HepG2 (cell line): ENCODE results near the gene USP8. TPM values are rescaled to one million over a fixed set of nuclear protein-coding genes. Genes with fewer than 3 reads are reported as not detected.

Source experiments
- HMG20B ChIP-seq: conservative IDR thresholded peaks from 2 replicates; pipeline ENCODE4 v1.6.1; 2016; ENCODE audit warnings: missing genetic modification reagents, missing compliant biosample characterization
- HOXA3 ChIP-seq: sonication (generic); formaldehyde crosslinking; IDR thresholded peaks from 2 replicates; pipeline ENCODE4 v1.5.0; 2020; ENCODE audit warnings: missing genetic modification reagents
- NR2F1 ChIP-seq, 2 experiments: fragments of 450-650 bp in 1 of 2; formaldehyde crosslinking in 1 of 2; IDR thresholded peaks; 2 replicates each; pipeline versions ENCODE4 v1.5.0 to v1.6.1; 2016 to 2020; ENCODE audit warnings: mild to moderate bottlenecking in 1 of 2, missing compliant biosample characterization in 1 of 2, missing genetic modification reagents in 1 of 2, moderate library complexity in 1 of 2
- NR2F6 ChIP-seq, 2 experiments: IDR thresholded peaks; 2 replicates each; pipeline ENCODE4 v1.6.1; 2016; ENCODE audit warnings: antibody characterized with exemption in 1 of 2, mild to moderate bottlenecking in 1 of 2
- POGZ ChIP-seq: sonication (generic); formaldehyde crosslinking; IDR thresholded peaks from 2 replicates; pipeline ENCODE4 v1.4.0; 2020; ENCODE audit warnings: mild to moderate bottlenecking, missing genetic modification reagents
- SALL1 ChIP-seq: sonication (generic); formaldehyde crosslinking; IDR thresholded peaks from 2 replicates; pipeline ENCODE4 v1.8.0; 2022; ENCODE audit warnings: mild to moderate bottlenecking, missing genetic modification reagents
- ZNF160 ChIP-seq: sonication (generic); formaldehyde crosslinking; IDR thresholded peaks from 2 replicates; pipeline ENCODE4 v1.8.0; 2022; ENCODE audit warnings: mild to moderate bottlenecking, inconsistent platforms, missing genetic modification reagents
- polyA plus RNA-seq, 8 experiments: library from polyadenylated mRNA; depleted of rRNA in 3 of 8; stranded (reverse) in 7 of 8; unstranded in 1 of 8; fragments of >200 nt; fragmentation: Illumina TruSeq in 4 of 8; extraction: Trizol in 4 of 8; gene quantifications; 2 replicates each; pipeline versions ENCODE4 v1.2.1 to v1.2.3, GENCODE V29; 2011 to 2016; ENCODE audit warnings: low read depth in 4 of 8, missing spikeins in 1 of 8, mixed read lengths in 1 of 8; ENCODE audit not compliant: insufficient read depth in 1 of 8
- total RNA-seq, 5 experiments: library from RNA; depleted of rRNA; stranded (reverse); fragments of >200 nt; fragmentation: Illumina TruSeq; extraction: Trizol; gene quantifications; 2 replicates each; pipeline ENCODE4 v1.2.3, GENCODE V29; 2016; ENCODE audit warnings: low read depth in 1 of 5
- TF ChIP-seq, protein P1 (sequence below): sonication (generic); formaldehyde crosslinking; IDR thresholded peaks from 2 replicates; pipeline ENCODE4 v1.4.0; 2020; ENCODE audit warnings: missing genetic modification reagents
- TF ChIP-seq, protein P2 (sequence below): IDR thresholded peaks from 2 replicates; pipeline ENCODE4 v1.6.1; 2016; ENCODE audit warnings: low read depth
- TF ChIP-seq, protein P3 (sequence below): sonication (generic); formaldehyde crosslinking; IDR thresholded peaks from 2 replicates; pipeline ENCODE4 v1.4.0; 2020; ENCODE audit warnings: missing genetic modification reagents

USP8 gene
- total and polyA plus RNA-seq, 2 of the 13 experiments (the other 11 are each of a cell fraction or from before 2014, with no cell fraction given): 36.4 to 50.7 TPM

DNA sequence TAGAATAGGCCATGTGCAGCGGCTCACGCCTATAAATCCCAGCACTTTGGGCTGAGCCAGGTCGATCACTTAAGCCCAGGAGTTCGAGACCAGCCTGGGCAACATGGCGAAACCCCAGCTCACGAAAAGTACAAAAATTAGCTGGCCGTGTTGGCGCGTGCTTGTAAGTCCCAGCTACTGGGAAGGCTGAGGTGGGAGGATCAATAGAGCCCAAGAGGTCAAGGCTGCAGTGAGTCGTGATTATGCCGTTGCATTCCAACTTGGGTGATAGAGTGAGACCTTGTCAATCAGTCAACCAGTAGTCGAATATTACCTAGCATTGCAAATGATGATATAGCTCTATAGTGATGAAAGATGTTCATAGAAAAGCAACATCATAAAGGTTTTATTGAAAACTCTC lies 51.9 kb downstream of the USP8 start (continued):
- TF ChIP-seq, protein P1, sequence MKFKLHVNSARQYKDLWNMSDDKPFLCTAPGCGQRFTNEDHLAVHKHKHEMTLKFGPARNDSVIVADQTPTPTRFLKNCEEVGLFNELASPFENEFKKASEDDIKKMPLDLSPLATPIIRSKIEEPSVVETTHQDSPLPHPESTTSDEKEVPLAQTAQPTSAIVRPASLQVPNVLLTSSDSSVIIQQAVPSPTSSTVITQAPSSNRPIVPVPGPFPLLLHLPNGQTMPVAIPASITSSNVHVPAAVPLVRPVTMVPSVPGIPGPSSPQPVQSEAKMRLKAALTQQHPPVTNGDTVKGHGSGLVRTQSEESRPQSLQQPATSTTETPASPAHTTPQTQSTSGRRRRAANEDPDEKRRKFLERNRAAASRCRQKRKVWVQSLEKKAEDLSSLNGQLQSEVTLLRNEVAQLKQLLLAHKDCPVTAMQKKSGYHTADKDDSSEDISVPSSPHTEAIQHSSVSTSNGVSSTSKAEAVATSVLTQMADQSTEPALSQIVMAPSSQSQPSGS (CRISPR knock-in tag): no peak
- TF ChIP-seq HMG20B (CRISPR knock-in tag) (no peak), POGZ (CRISPR knock-in tag) (peak; percentile 87), ZNF160 (CRISPR knock-in tag) (no peak), NR2F6 (IDR thresholded peaks at IDR 0.05) (no peak; the same call in 1 of the 2 replicates), NR2F6 (CRISPR knock-in tag; IDR thresholded peaks at IDR 0.05) (0 out of 2 replicates have a peak, but pooled peaks have one; percentile 23), SALL1 (peak; percentile 51), NR2F1 (CRISPR knock-in tag; IDR thresholded peaks at IDR 0.05) (peak in 1 of 2 experiments; percentile 63; a peak in 1 of 4 replicates), HOXA3 (CRISPR knock-in tag) (peak; percentile 16; the same call in 1 of the 2 replicates)
- TF ChIP-seq, protein P2, sequence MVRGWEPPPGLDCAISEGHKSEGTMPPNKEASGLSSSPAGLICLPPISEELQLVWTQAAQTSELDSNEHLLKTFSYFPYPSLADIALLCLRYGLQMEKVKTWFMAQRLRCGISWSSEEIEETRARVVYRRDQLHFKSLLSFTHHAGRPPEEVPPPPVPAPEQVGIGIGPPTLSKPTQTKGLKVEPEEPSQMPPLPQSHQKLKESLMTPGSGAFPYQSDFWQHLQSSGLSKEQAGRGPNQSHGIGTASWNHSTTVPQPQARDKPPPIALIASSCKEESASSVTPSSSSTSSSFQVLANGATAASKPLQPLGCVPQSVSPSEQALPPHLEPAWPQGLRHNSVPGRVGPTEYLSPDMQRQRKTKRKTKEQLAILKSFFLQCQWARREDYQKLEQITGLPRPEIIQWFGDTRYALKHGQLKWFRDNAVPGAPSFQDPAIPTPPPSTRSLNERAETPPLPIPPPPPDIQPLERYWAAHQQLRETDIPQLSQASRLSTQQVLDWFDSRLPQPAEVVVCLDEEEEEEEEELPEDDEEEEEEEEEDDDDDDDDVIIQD (CRISPR knock-in tag): peak; percentile 95; the same call in 1 of the 2 replicates
- TF ChIP-seq, protein P3, sequence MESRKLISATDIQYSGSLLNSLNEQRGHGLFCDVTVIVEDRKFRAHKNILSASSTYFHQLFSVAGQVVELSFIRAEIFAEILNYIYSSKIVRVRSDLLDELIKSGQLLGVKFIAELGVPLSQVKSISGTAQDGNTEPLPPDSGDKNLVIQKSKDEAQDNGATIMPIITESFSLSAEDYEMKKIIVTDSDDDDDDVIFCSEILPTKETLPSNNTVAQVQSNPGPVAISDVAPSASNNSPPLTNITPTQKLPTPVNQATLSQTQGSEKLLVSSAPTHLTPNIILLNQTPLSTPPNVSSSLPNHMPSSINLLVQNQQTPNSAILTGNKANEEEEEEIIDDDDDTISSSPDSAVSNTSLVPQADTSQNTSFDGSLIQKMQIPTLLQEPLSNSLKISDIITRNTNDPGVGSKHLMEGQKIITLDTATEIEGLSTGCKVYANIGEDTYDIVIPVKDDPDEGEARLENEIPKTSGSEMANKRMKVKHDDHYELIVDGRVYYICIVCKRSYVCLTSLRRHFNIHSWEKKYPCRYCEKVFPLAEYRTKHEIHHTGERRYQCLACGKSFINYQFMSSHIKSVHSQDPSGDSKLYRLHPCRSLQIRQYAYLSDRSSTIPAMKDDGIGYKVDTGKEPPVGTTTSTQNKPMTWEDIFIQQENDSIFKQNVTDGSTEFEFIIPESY (CRISPR knock-in tag): peak; percentile 96
- TF ChIP-seq, all 625 proteins: peak for 13
